SK-N-SH (cell line): ENCODE measurements around the gene ITPRID2. TPM values are rescaled to one million over a fixed set of nuclear protein-coding genes. Genes with fewer than 3 reads are reported as not detected.

Experiments
- CTCF ChIA-PET: fragments of 300-600, 350-600 bp; formaldehyde crosslinking; extraction: SDS; loops from one replicate; lab custom pipeline; 2021; lab: Yijun Ruan, JAX
- POLR2A ChIA-PET: fragments of 350-600 bp; sonication (Branson Sonifier 250); formaldehyde crosslinking; extraction: SDS; loops from one replicate; lab custom pipeline; 2020; ENCODE audit warnings: antibody characterized with exemption, inconsistent platforms; lab: Yijun Ruan, JAX
- DNase-seq: peaks from one replicate; pipeline ENCODE4 v3.0.0; 2012
- H2AFZ ChIP-seq: fragments of 200-600 bp; sonication (generic); 2 replicates; pipeline ENCODE4 v1.8.1; 2016; ENCODE audit warnings: antibody characterized with exemption, mild to moderate bottlenecking, low read depth
- H3F3A ChIP-seq: fragments of 200-600 bp; sonication (generic); replicated peaks from 2 replicates; pipeline ENCODE3; 2016; ENCODE audit warnings: antibody characterized with exemption, mild to moderate bottlenecking; ENCODE audit not compliant: insufficient read depth
- H3K27ac ChIP-seq, 2 experiments: fragments of 200-500 bp in 1 of 2; fragments of 200-600 bp in 1 of 2; sonication (Bioruptor generic) in 1 of 2; sonication (generic), shearing (Covaris generic) in 1 of 2; 2 replicates each; pipeline versions ENCODE4 v1.5.1 to v1.6.1; 2014 to 2016; ENCODE audit warnings: low read depth in 2 of 2, inconsistent platforms in 1 of 2, low read length in 1 of 2, mild to moderate bottlenecking in 1 of 2, mixed read lengths in 1 of 2
- H3K27me3 ChIP-seq: fragments of 200-600 bp; sonication (generic), shearing (Covaris generic); 2 replicates; pipeline ENCODE4 v1.6.1; 2016; ENCODE audit warnings: mixed run types; ENCODE audit not compliant: insufficient read depth
- H3K36me3 ChIP-seq, 2 experiments: fragments of 200-500 bp in 1 of 2; fragments of 200-600 bp in 1 of 2; sonication (Bioruptor generic) in 1 of 2; sonication (generic) in 1 of 2; replicated peaks in 1 of 2; 2 replicates each; pipeline versions ENCODE3 to v1.5.1; 2014 to 2016; ENCODE audit warnings: low read length in 1 of 2, mild to moderate bottlenecking in 1 of 2; ENCODE audit not compliant: insufficient read depth in 2 of 2, control insufficient read depth in 1 of 2
- H3K4me1 ChIP-seq, 2 experiments: fragments of 200-500 bp in 1 of 2; fragments of 200-600 bp in 1 of 2; sonication (Bioruptor generic) in 1 of 2; sonication (generic), shearing (Covaris generic) in 1 of 2; 2 replicates each; pipeline versions ENCODE4 v1.5.1 to v1.6.1; 2014 to 2016; ENCODE audit warnings: low read depth in 1 of 2, low read length in 1 of 2, mixed run types in 1 of 2; ENCODE audit not compliant: insufficient read depth in 2 of 2, control insufficient read depth in 1 of 2
- H3K4me2 ChIP-seq: fragments of 200-600 bp; sonication (generic), shearing (Covaris generic); 2 replicates; pipeline ENCODE4 v1.6.1; 2017; ENCODE audit warnings: mixed run types
- H3K4me3 ChIP-seq, 2 experiments: fragments of 200-500 bp in 1 of 2; fragments of 200-600 bp in 1 of 2; sonication (Bioruptor generic) in 1 of 2; sonication (generic), shearing (Covaris generic) in 1 of 2; 2 replicates each; pipeline versions ENCODE4 v1.5.1 to v1.8.1; 2014 to 2016; ENCODE audit warnings: low read depth in 2 of 2, inconsistent platforms in 1 of 2, low read length in 1 of 2, mild to moderate bottlenecking in 1 of 2, mixed read lengths in 1 of 2, moderate library complexity in 1 of 2
- H3K79me2 ChIP-seq: fragments of 200-600 bp; sonication (generic); 2 replicates; pipeline ENCODE4 v1.8.1; 2017; ENCODE audit warnings: mild to moderate bottlenecking; ENCODE audit not compliant: insufficient read depth
- H3K9ac ChIP-seq: fragments of 200-600 bp; sonication (generic); 2 replicates; pipeline ENCODE4 v1.6.1; 2017; ENCODE audit warnings: mixed run types
- H3K9me2 ChIP-seq: fragments of 200-600 bp; sonication (generic); 2 replicates; pipeline ENCODE4 v1.6.1; 2017; ENCODE audit warnings: mixed run types
- H3K9me3 ChIP-seq: fragments of 200-600 bp; sonication (generic); 2 replicates; pipeline ENCODE4 v1.6.1; 2017; ENCODE audit warnings: mixed run types, mild to moderate bottlenecking, moderate library complexity
- H4K20me1 ChIP-seq: fragments of 200-600 bp; sonication (generic); 2 replicates; pipeline ENCODE4 v1.6.1; 2017; ENCODE audit warnings: mild to moderate bottlenecking, mixed run types; ENCODE audit not compliant: insufficient read depth
- CHD2 ChIP-seq: fragments of 150-350 bp; IDR thresholded peaks from 2 replicates; pipeline ENCODE4 v1.6.1; 2018; ENCODE audit warnings: low read length; ENCODE audit not compliant: partially characterized antibody
- EP300 ChIP-seq, 2 experiments: IDR thresholded peaks; 2 replicates each; pipeline versions ENCODE4 v1.4.0 to v1.6.1; 2012; ENCODE audit warnings: borderline replicate concordance in 1 of 2, low read depth in 1 of 2, low read length in 1 of 2
- FOSL2 ChIP-seq: IDR thresholded peaks from 2 replicates; pipeline ENCODE4 v1.4.0; 2012; ENCODE audit warnings: low read depth, mild to moderate bottlenecking, moderate library complexity, borderline replicate concordance
- FOXJ3 ChIP-seq: sonication (generic); formaldehyde crosslinking; IDR thresholded peaks from 2 replicates; pipeline ENCODE4 v1.5.1; 2020; ENCODE audit warnings: mild to moderate bottlenecking, missing genetic modification reagents
- FOXM1 ChIP-seq: IDR thresholded peaks from 2 replicates; pipeline ENCODE4 v1.4.0; 2012; ENCODE audit warnings: low read depth, mild to moderate bottlenecking
- GABPA ChIP-seq: IDR thresholded peaks from 2 replicates; pipeline ENCODE4 v1.4.0; 2012; ENCODE audit warnings: low read depth, mild to moderate bottlenecking
- GATA2 ChIP-seq: sonication (generic); formaldehyde crosslinking; IDR thresholded peaks from 2 replicates; pipeline ENCODE4 v1.5.0; 2020; ENCODE audit warnings: mild to moderate bottlenecking, missing genetic modification reagents
- MAX ChIP-seq: IDR thresholded peaks from 2 replicates; pipeline ENCODE4 v1.4.0; 2012; ENCODE audit warnings: low read depth
- NFIC ChIP-seq: IDR thresholded peaks from 2 replicates; pipeline ENCODE4 v1.4.0; 2012; ENCODE audit warnings: borderline replicate concordance
- PBX3 ChIP-seq: IDR thresholded peaks from 2 replicates; pipeline ENCODE4; 2012
- RCOR1 ChIP-seq: fragments of 150-350 bp; IDR thresholded peaks from 2 replicates; pipeline ENCODE4 v1.6.1; 2017; ENCODE audit warnings: antibody characterized with exemption, low read length
- SIN3A ChIP-seq: IDR thresholded peaks from 2 replicates; pipeline ENCODE4 v1.6.1; 2012; ENCODE audit warnings: low read depth, mild to moderate bottlenecking, low read length, moderate library complexity, borderline replicate concordance
- TAF1 ChIP-seq: IDR thresholded peaks from 2 replicates; pipeline ENCODE4 v1.6.1; 2012; ENCODE audit warnings: low read depth, mild to moderate bottlenecking, low read length, moderate library complexity, borderline replicate concordance
- TEAD4 ChIP-seq: IDR thresholded peaks from 2 replicates; pipeline ENCODE4 v1.4.0; 2012; ENCODE audit warnings: mild to moderate bottlenecking, borderline replicate concordance; ENCODE audit not compliant: insufficient read depth
- USF1 ChIP-seq: IDR thresholded peaks from 2 replicates; pipeline ENCODE4 v1.4.0; 2012; ENCODE audit warnings: low read depth, borderline replicate concordance
- YY1 ChIP-seq: IDR thresholded peaks from 2 replicates; pipeline ENCODE4 v1.4.0; 2012; ENCODE audit warnings: low read depth, mild to moderate bottlenecking
- WGBS: methylation state at CpG from one replicate; pipeline ENCODE4 v1.1.6; 2017; ENCODE audit warnings: low lambda C conversion rate; 5-methylcytosine and 5-hydroxymethylcytosine counted together
- polyA plus RNA-seq, 3 experiments: library from polyadenylated mRNA; depleted of rRNA; stranded (reverse); fragments of >200 nt; gene quantifications; 2 replicates each; pipeline ENCODE4 v1.2.3, GENCODE V29; 2012

The ITPRID2 gene
- polyA plus RNA-seq, 1 of the 3 experiments (the other 2 are of a cell fraction): 41.9 TPM

- no peaks in the 10 kb centered on the region for H3K4me1 ChIP-seq
- WGBS: 38% methylated on average over 1 of the region's 1 CpG
- TF ChIP-seq TAF1 (no peak), FOXM1 (no peak), FOXJ3 (CRISPR knock-in tag) (no peak), SIN3A (no peak), USF1 (no peak), MAX (no peak), GATA2 (CRISPR knock-in tag) (no peak), GABPA (no peak), YY1 (no peak)
- TF ChIP-seq, all 33 proteins: peak for 0
- Histone ChIP-seq H3K27ac (no peak overlapping the region), H2AFZ (no peak overlapping the region), H3K4me3 (no peak overlapping the region), H3K9me2 (no peaks in the 10 kb centered on the region), H3K36me3 (no peaks in the 10 kb centered on the region), H3K79me2 (no peaks in the 10 kb centered on the region), H3K9me3 (no peaks in the 10 kb centered on the region), H3K4me2 (no peak overlapping the region), H3K27me3 (no peaks in the 10 kb centered on the region), H3K9ac (no peak overlapping the region), H4K20me1 (no peaks in the 10 kb centered on the region), H3F3A (peaks cover 3% of the 10 kb centered on the region)
- CTCF ChIA-PET: no interaction called here
- no peak for DNase-seq
- POLR2A ChIA-PET: no interaction called here
Measured at GRCh38 chr2:181857483-181857882, 34.0 kb upstream of the ITPRID2 start.

- no peaks in the 10 kb centered on the region for H3K4me1 ChIP-seq
- no peaks in the 10 kb centered on the region for H3K9me2 ChIP-seq
- H3K9me3 ChIP-seq: no peaks in the 10 kb centered on the region
- no peak for TF ChIP-seq FOSL2
- no peak for TF ChIP-seq RCOR1
- TF ChIP-seq NFIC: no peak
- TF ChIP-seq EP300 (IDR thresholded peaks at IDR 0.05; ENCODE audit: borderline replicate concordance in 1 of 2, low read depth in 1 of 2, low read length in 1 of 2): no peak
- TF ChIP-seq TEAD4: no peak
- no peak for TF ChIP-seq PBX3
- TF ChIP-seq FOXJ3 (CRISPR knock-in tag): no peak
- TF ChIP-seq CHD2: no peak
- TF ChIP-seq GABPA: no peak
- H3K9ac ChIP-seq: no peak overlapping the region
- 97% methylated on average over 2 of the region's 2 CpGs for WGBS
- ChIA-PET CTCF (interaction anchor here (1.2 kb wide), 1 partner anchor 12 kb away, joined by 3 read pairs; no protein-coding TSS in a partner anchor), POLR2A (no interaction called here)
- no peak overlapping the region for H3K4me2 ChIP-seq
- H2AFZ ChIP-seq: no peak overlapping the region
- no peaks in the 10 kb centered on the region for H4K20me1 ChIP-seq
- H3K36me3 ChIP-seq: no peaks in the 10 kb centered on the region
- DNase-seq: no peak
- peaks cover 3% of the 10 kb centered on the region for H3F3A ChIP-seq
- no peaks in the 10 kb centered on the region for H3K27me3 ChIP-seq
- H3K79me2 ChIP-seq: no peaks in the 10 kb centered on the region
- no peak overlapping the region for H3K27ac ChIP-seq
- H3K4me3 ChIP-seq: no peak overlapping the region
Measured at GRCh38 chr2:181858600-181858999, 32.9 kb upstream of the ITPRID2 start.
